ENCODE data around the gene CALCOCO2. TPM values are rescaled to one million over a fixed set of nuclear protein-coding genes. Genes with fewer than 3 reads are reported as not detected.
A peak's percentile ranks its signal among the peaks of the same experiment; 100 is the strongest.
"Not testable (repeated sequence)": the region's sequence is repeated elsewhere in the genome, so short reads cannot be mapped to it uniquely, and the experiment has no call there.

CALCOCO2 gene
- total RNA-seq, 4 donors from 2014 or later, result 104 to 237 (median 132) TPM

DNA sequence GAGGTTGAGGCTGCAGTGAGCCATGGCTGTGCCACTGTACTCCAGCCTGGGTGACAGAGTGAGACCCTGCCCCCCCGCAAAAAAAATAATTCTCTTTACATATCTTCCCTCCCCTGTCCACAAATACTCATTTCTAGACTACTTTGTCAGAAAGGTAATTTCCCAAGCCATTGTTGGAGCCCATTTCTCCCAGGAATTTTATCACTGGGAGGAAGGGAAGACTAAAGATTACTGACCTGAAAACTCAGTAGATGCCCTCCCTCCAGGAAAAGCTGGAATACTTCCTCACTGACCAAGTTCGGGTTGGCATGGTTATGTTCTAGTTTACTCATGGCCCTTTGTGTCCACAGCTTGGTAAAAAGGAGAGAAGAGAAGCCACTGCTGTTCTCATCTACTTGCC, 4.1 kb downstream of the CALCOCO2 start:
- no peaks in the 10 kb centered on the region for H3K9me3 ChIP-seq
- TF ChIP-seq, protein P1, sequence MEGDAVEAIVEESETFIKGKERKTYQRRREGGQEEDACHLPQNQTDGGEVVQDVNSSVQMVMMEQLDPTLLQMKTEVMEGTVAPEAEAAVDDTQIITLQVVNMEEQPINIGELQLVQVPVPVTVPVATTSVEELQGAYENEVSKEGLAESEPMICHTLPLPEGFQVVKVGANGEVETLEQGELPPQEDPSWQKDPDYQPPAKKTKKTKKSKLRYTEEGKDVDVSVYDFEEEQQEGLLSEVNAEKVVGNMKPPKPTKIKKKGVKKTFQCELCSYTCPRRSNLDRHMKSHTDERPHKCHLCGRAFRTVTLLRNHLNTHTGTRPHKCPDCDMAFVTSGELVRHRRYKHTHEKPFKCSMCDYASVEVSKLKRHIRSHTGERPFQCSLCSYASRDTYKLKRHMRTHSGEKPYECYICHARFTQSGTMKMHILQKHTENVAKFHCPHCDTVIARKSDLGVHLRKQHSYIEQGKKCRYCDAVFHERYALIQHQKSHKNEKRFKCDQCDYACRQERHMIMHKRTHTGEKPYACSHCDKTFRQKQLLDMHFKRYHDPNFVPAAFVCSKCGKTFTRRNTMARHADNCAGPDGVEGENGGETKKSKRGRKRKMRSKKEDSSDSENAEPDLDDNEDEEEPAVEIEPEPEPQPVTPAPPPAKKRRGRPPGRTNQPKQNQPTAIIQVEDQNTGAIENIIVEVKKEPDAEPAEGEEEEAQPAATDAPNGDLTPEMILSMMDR (IDR thresholded peaks at IDR 0.05 in 4 of 5, conservative IDR thresholded peaks at IDR 0.05 in 1 of 5), result no peak
- no peak for TF ChIP-seq POLR2A (IDR thresholded peaks at IDR 0.05)
- H3K27ac ChIP-seq, result peak overlapping the region in 1 of 4 donors; percentile 39
- H3K27me3 ChIP-seq, result no peaks in the 10 kb centered on the region
- DNase-seq (no peak), ATAC-seq (no peak)
- intact Hi-C loops (cut with DNase I; ENCODE audit: low total_unique reads), result loop anchor here (5.0 kb wide), 1 partner anchor 357 kb away; no protein-coding TSS in a partner anchor
- no peaks in the 10 kb centered on the region for H3K36me3 ChIP-seq
- in situ Hi-C loops (cut with MboI; ENCODE audit: low sequenced_read_pairs in 4 of 4), result no loop called here
- H3K4me1 ChIP-seq, result peaks cover 60 to 76% of the 10 kb centered on the region in 2 donors
- no peak overlapping the region for H3K4me3 ChIP-seq

DNA sequence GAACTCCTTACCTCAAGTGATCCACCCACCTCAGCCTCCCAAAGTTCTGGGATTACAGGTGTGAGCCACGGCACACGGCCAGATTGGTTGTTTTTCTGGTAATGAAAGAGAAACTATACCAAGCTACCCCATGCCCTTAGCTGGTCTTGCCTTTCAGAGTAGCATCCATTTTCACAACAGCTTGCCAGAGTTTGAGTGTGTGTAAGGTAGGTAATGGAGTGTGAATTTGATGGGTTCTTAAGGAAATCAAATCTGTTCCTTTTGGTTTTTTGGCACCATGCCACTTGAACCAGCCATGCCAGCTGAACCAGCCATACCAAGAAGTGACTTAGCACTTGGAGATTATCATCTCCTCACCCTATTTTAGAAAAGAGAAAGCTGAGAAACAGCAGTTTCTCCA, 5.1 kb downstream of the CALCOCO2 start:
- TF ChIP-seq POLR2A (IDR thresholded peaks at IDR 0.05), result no peak
- TF ChIP-seq, protein P1 (IDR thresholded peaks at IDR 0.05 in 4 of 5, conservative IDR thresholded peaks at IDR 0.05 in 1 of 5), result no peak
- peaks cover 70 to 82% of the 10 kb centered on the region in 2 donors for H3K4me1 ChIP-seq
- no peak overlapping the region for H3K4me3 ChIP-seq
- H3K9me3 ChIP-seq, result no peaks in the 10 kb centered on the region
- ATAC-seq (no peak), DNase-seq (no peak)
- no peaks in the 10 kb centered on the region for H3K27me3 ChIP-seq
- H3K36me3 ChIP-seq, result no peaks in the 10 kb centered on the region
- intact Hi-C loops (cut with DNase I; ENCODE audit: low total_unique reads) (no loop called here), in situ Hi-C loops (cut with MboI; ENCODE audit: low sequenced_read_pairs in 4 of 4) (no loop called here)
- peak overlapping the region in 2 of 4 donors; percentile 18 to 48 for H3K27ac ChIP-seq

DNA sequence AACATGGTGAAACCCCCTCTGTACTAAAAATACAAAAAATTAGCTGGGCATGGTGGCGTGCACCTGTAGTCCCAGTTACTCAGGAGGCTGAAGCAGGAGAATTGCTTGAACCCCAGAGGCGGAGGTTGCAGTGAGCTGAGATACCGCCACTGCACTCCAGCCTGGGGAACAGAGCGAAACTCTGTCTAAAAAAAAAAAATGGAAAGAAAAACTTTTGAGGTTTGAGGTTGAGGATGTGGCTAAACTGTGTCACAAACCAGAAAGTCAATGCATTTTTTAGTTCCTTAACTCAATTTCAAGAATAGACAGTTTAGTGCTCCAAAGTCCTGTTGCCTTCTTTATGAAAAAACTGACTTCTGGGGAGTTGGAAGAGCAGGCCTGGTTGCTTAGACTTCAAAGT, 6.6 kb downstream of the CALCOCO2 start:
- H3K27me3 ChIP-seq; intact Hi-C loops (cut with DNase I; ENCODE audit: low total_unique reads); ATAC-seq; DNase-seq; H3K36me3 ChIP-seq; H3K9me3 ChIP-seq; H3K4me3 ChIP-seq; in situ Hi-C loops (cut with MboI; ENCODE audit: low sequenced_read_pairs in 4 of 4): not testable (repeated sequence)
- H3K27ac ChIP-seq, result peak overlapping the region in 3 of 4 donors; percentile 85 to 91 (median 86)
- H3K4me1 ChIP-seq, result peaks cover 71 to 87% of the 10 kb centered on the region in 2 donors

DNA sequence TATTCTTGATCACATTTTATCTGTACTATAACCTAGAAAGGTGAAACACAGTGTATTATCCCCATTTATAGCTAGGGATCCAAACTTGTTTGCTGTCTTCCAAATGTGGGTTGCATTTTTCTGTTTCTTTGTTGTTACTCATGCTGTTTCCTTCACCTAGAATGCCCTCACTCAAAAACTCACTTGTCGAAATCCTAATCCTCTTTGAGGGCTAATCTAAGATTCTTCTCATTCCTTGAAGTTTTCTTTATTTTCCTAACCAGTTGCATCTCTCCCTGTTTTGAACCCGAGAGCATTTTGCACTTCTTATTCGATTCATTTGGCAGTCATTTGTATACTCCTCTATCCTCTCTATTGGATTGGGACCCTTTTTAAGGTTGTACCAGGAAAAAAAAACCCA, 9.6 kb downstream of the CALCOCO2 start:
- intact Hi-C loops (cut with DNase I; ENCODE audit: low total_unique reads), result no loop called here
- Histone ChIP-seq H3K4me3 (peak overlapping the region in 1 of 4 donors; percentile 33), H3K27ac (peak overlapping the region; percentile 78 to 91 (median 86)), H3K27me3 (no peaks in the 10 kb centered on the region), H3K4me1 (peaks cover 62 to 70% of the 10 kb centered on the region in 2 donors), H3K9me3 (no peaks in the 10 kb centered on the region), H3K36me3 (peaks cover 0 to 16% of the 10 kb centered on the region in 2 donors)
- no peak for DNase-seq
- TF ChIP-seq POLR2A (IDR thresholded peaks at IDR 0.05), result no peak
- TF ChIP-seq, protein P1 (IDR thresholded peaks at IDR 0.05 in 4 of 5, conservative IDR thresholded peaks at IDR 0.05 in 1 of 5), result no peak
- in situ Hi-C loops (cut with MboI; ENCODE audit: low sequenced_read_pairs in 4 of 4), result no loop called here
- no peak for ATAC-seq

DNA sequence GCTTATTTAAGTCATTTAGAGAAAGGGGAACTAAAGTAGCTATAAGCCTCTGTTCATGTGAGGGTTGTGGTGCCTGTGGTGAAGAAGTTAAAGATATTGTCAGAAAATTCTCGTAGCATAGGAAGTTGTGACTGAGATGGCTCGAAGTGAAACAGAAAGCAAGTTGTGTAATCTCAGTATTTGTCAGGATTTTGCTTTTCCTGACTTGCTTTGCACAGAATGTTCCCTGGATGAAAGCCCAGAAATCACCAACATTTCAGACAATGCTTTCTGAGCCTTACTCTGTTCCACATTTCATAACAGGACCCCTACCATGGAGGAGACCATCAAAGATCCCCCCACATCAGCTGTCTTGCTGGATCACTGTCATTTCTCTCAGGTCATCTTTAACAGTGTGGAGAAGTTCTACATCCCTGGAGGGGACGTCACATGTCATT, 10.6 kb downstream of the CALCOCO2 start:
- in situ Hi-C loops (cut with MboI; ENCODE audit: low sequenced_read_pairs in 4 of 4) (no loop called here), intact Hi-C loops (cut with DNase I; ENCODE audit: low total_unique reads) (loop anchor here (1.0 kb wide), 1 partner anchor 10 kb away; the partner anchor contains the start of gene CALCOCO2)
- peak overlapping the region; percentile 33 to 49 (median 46) for H3K4me3 ChIP-seq
- H3K27ac ChIP-seq, result peak overlapping the region; percentile 78 to 91 (median 86)
- no peaks in the 10 kb centered on the region for H3K9me3 ChIP-seq
- DNase-seq, result peak in 1 of 2 donors; percentile 49
- H3K4me1 ChIP-seq, result peaks cover 53 to 65% of the 10 kb centered on the region in 2 donors
- no peaks in the 10 kb centered on the region for H3K27me3 ChIP-seq
- peak; percentile 74 to 76 for ATAC-seq
- TF ChIP-seq, protein P1 (IDR thresholded peaks at IDR 0.05 in 4 of 5, conservative IDR thresholded peaks at IDR 0.05 in 1 of 5), result no peak
- TF ChIP-seq POLR2A (IDR thresholded peaks at IDR 0.05), result peak in 1 of 2 donors; percentile 58
- H3K36me3 ChIP-seq, result peaks cover 0 to 25% of the 10 kb centered on the region in 2 donors

All from gastrocnemius medialis (tissue), 4 donors.